Skin of body (tissue), 2 donors: ENCODE results near the gene PRR16. TPM values are rescaled to one million over a fixed set of nuclear protein-coding genes. Genes with fewer than 3 reads are reported as not detected.

Experiments used
- DNase-seq: peaks from one replicate; lab custom pipeline; 2025; lab: John Stamatoyannopoulos, UW
- total RNA-seq: library from RNA; depleted of rRNA; stranded (reverse); fragments of >200 nt; gene quantifications from one replicate; pipeline ENCODE4 v1.2.3, GENCODE V29; 2014

Gene PRR16
- total RNA-seq, 1 donor from 2014 or later: 12.4 TPM

GRCh38 chr5:120512791-120513650, 48.9 kb downstream of the PRR16 start:
- no peak for DNase-seq

- DNase-seq: no peak
These were observed 52.7 kb downstream of the PRR16 start for GRCh38 chr5:120516805-120517204.

GRCh38 chr5:120517607-120518252, 53.6 kb downstream of the PRR16 start:
- DNase-seq: no peak

- no peak for DNase-seq
These were observed 54.5 kb downstream of the PRR16 start for GRCh38 chr5:120518581-120518980.

GRCh38 chr5:120527251-120527650, 63.2 kb downstream of the PRR16 start:
- DNase-seq: no peak

- DNase-seq: no peak
These were observed 64.5 kb downstream of the PRR16 start for GRCh38 chr5:120528609-120529008.

GRCh38 chr5:120529386-120529785, 65.3 kb downstream of the PRR16 start:
- no peak for DNase-seq

GRCh38 chr5:120531215-120531614, 67.1 kb downstream of the PRR16 start:
- DNase-seq: no peak

- no peak for DNase-seq
These were observed 68.7 kb downstream of the PRR16 start for GRCh38 chr5:120532835-120533234.

GRCh38 chr5:120533581-120533980, 69.5 kb downstream of the PRR16 start:
- no peak for DNase-seq

- no peak for DNase-seq
These were observed 71.8 kb downstream of the PRR16 start for GRCh38 chr5:120535900-120536299.

- DNase-seq: no peak
These were observed 74.0 kb downstream of the PRR16 start for GRCh38 chr5:120538149-120538548.

- DNase-seq: no peak
These were observed 74.5 kb downstream of the PRR16 start for GRCh38 chr5:120538644-120539043.

- no peak for DNase-seq
These were observed 75.4 kb downstream of the PRR16 start for GRCh38 chr5:120539471-120539870.

GRCh38 chr5:120540097-120540496, 76.0 kb downstream of the PRR16 start:
- no peak for DNase-seq

- no peak for DNase-seq
These were observed 79.9 kb downstream of the PRR16 start for GRCh38 chr5:120544043-120544442.

- DNase-seq: no peak
These were observed 80.9 kb downstream of the PRR16 start for GRCh38 chr5:120545007-120545406.

- DNase-seq: no peak
These were observed 81.9 kb downstream of the PRR16 start for GRCh38 chr5:120545951-120546350.

GRCh38 chr5:120546922-120547321, 82.8 kb downstream of the PRR16 start:
- no peak for DNase-seq

GRCh38 chr5:120550358-120550757, 86.3 kb downstream of the PRR16 start:
- no peak for DNase-seq

- no peak for DNase-seq
These were observed 88.5 kb downstream of the PRR16 start for GRCh38 chr5:120552638-120553037.

- DNase-seq: no peak
These were observed 91.2 kb downstream of the PRR16 start for GRCh38 chr5:120555345-120555744.

- DNase-seq: no peak
These were observed 99.9 kb downstream of the PRR16 start for GRCh38 chr5:120564013-120564412.
